OCI-LY1 (cell line): ENCODE data around the gene HECTD3.

Experiments used
- H2AFZ ChIP-seq: fragments of 200-600 bp; sonication (generic), shearing (Covaris generic); 2 replicates; pipeline ENCODE4 v1.6.0; 2014; ENCODE audit warnings: antibody characterized with exemption, mild to moderate bottlenecking, low read length
- H3F3A ChIP-seq: fragments of 200-600 bp; sonication (generic), shearing (Covaris generic); 2 replicates; pipeline ENCODE4 v1.6.0; 2014; ENCODE audit warnings: mild to moderate bottlenecking, antibody characterized with exemption, low read length, moderate library complexity; ENCODE audit not compliant: insufficient read depth
- H3K27ac ChIP-seq: fragments of 200-600 bp; sonication (generic); 2 replicates; pipeline ENCODE4 v1.5.1; 2014; ENCODE audit warnings: low read length, mixed run types, mild to moderate bottlenecking, low read depth; ENCODE audit not compliant: poor library complexity, severe bottlenecking
- H3K27me3 ChIP-seq: fragments of 200-600 bp; sonication (generic); 2 replicates; pipeline ENCODE4 v1.6.0; 2014; ENCODE audit warnings: antibody characterized with exemption, mild to moderate bottlenecking, low read length, moderate library complexity; ENCODE audit not compliant: insufficient read depth
- H3K36me3 ChIP-seq: fragments of 200-600 bp; sonication (generic); 2 replicates; pipeline ENCODE4 v1.6.1; 2014; ENCODE audit warnings: mild to moderate bottlenecking, antibody characterized with exemption, low read length, moderate library complexity, mixed read lengths; ENCODE audit not compliant: insufficient read depth
- H3K4me1 ChIP-seq: fragments of 200-600 bp; sonication (generic); 2 replicates; pipeline ENCODE4 v1.5.1; 2014; ENCODE audit warnings: mild to moderate bottlenecking, low read length, moderate library complexity; ENCODE audit not compliant: insufficient read depth, severe bottlenecking
- H3K4me2 ChIP-seq: fragments of 200-600 bp; sonication (generic), shearing (Covaris generic); 2 replicates; pipeline ENCODE4 v1.6.1; 2014; ENCODE audit warnings: low read length
- H3K4me3 ChIP-seq: fragments of 200-600 bp; sonication (generic); 2 replicates; pipeline ENCODE4 v1.5.1; 2014; ENCODE audit warnings: low read length, low read depth, mild to moderate bottlenecking, mixed read lengths; ENCODE audit not compliant: poor library complexity, severe bottlenecking
- H3K79me2 ChIP-seq: fragments of 200-600 bp; shearing (Covaris generic); 2 replicates; pipeline ENCODE4 v1.6.1; 2016; ENCODE audit warnings: mixed run types, low read length, mixed read lengths; ENCODE audit not compliant: insufficient read depth
- H3K9ac ChIP-seq: fragments of 200-600 bp; sonication (generic), shearing (Covaris generic); 2 replicates; pipeline ENCODE4 v1.6.1; 2014; ENCODE audit warnings: mild to moderate bottlenecking, low read length, mixed read lengths
- H3K9me2 ChIP-seq: fragments of 200-600 bp; sonication (generic), shearing (Covaris generic); 2 replicates; pipeline ENCODE4 v1.6.1; 2014; ENCODE audit warnings: low read depth, mild to moderate bottlenecking, low read length, mixed read lengths
- H3K9me3 ChIP-seq: fragments of 200-600 bp; shearing (Covaris generic); 2 replicates; pipeline ENCODE4 v1.6.1; 2014; ENCODE audit warnings: low read length, mixed read lengths
- H4K20me1 ChIP-seq: fragments of 200-600 bp; sonication (generic), shearing (Covaris generic); 2 replicates; pipeline ENCODE4 v1.6.0; 2016; ENCODE audit warnings: mild to moderate bottlenecking, low read length; ENCODE audit not compliant: insufficient read depth
- EZH2 ChIP-seq: fragments of 200-600 bp; sonication (generic), shearing (Covaris generic); IDR thresholded peaks from 2 replicates; pipeline ENCODE4 v1.8.0; 2017; ENCODE audit warnings: borderline replicate concordance, mixed run types, mild to moderate bottlenecking, antibody characterized with exemption, low read length, moderate library complexity, mixed read lengths
- TF ChIP-seq, protein P1 (sequence below): fragments of 200-600 bp; sonication (generic), shearing (Covaris generic); IDR thresholded peaks from 2 replicates; pipeline ENCODE4 v1.5.1; 2017; ENCODE audit warnings: mild to moderate bottlenecking, antibody characterized with exemption, low read length, moderate library complexity, mixed read lengths

Gene HECTD3

DNA sequence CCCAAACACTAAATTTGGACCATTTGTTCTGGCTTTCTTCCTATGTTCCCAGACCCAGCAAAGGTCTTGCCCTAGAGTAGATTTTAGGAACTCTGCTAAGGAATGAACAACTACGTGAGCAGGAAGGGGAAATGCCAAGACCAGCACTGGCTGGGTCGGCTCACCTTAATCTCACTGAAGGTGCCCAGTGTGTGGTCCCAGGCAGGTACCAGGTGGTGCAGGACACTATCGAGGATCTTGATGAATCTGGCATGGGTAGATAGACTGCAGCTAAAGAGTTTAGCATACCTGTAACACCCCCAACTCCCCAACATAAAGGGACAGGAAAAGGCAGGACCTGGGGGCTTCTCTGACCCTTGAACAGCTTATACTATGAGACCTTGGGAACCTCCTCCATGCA, 3.0 kb downstream of the HECTD3 start:
- H3K27me3 ChIP-seq, result no peaks in the 10 kb centered on the region
- H3K4me1 ChIP-seq, result peaks cover 23% of the 10 kb centered on the region
- H3F3A ChIP-seq, result no peaks in the 10 kb centered on the region
- TF ChIP-seq, protein P1, sequence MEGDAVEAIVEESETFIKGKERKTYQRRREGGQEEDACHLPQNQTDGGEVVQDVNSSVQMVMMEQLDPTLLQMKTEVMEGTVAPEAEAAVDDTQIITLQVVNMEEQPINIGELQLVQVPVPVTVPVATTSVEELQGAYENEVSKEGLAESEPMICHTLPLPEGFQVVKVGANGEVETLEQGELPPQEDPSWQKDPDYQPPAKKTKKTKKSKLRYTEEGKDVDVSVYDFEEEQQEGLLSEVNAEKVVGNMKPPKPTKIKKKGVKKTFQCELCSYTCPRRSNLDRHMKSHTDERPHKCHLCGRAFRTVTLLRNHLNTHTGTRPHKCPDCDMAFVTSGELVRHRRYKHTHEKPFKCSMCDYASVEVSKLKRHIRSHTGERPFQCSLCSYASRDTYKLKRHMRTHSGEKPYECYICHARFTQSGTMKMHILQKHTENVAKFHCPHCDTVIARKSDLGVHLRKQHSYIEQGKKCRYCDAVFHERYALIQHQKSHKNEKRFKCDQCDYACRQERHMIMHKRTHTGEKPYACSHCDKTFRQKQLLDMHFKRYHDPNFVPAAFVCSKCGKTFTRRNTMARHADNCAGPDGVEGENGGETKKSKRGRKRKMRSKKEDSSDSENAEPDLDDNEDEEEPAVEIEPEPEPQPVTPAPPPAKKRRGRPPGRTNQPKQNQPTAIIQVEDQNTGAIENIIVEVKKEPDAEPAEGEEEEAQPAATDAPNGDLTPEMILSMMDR, result no peak
- TF ChIP-seq EZH2, result no peak
- H3K4me3 ChIP-seq, result no peak overlapping the region
- H3K9me2 ChIP-seq, result no peaks in the 10 kb centered on the region
- H3K9ac ChIP-seq, result no peak overlapping the region
- no peaks in the 10 kb centered on the region for H3K79me2 ChIP-seq
- H4K20me1 ChIP-seq, result no peaks in the 10 kb centered on the region
- H2AFZ ChIP-seq, result no peak overlapping the region
- no peak overlapping the region for H3K4me2 ChIP-seq
- peaks cover 53% of the 10 kb centered on the region for H3K36me3 ChIP-seq
- H3K9me3 ChIP-seq, result no peaks in the 10 kb centered on the region
- no peak overlapping the region for H3K27ac ChIP-seq

DNA sequence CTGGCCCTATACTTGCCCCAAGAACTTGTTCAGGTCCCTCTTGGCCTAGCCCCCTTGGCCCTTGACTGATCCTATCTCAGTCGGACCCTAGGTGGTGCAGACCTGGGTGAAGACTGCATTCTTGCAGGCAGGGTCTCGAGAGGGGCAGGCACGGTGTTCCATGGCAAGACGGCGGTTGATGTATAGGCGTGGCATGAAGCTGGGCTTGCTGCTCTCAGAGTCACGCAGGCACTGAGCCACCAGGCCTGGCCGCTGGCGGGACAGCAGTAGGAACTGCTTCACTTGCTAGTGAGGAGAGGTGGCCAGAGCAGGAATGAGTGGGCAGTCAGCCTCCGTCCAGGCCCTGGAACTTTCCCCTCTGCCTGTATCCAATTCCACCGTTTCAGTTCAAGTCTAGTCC, 3.8 kb downstream of the HECTD3 start:
- Histone ChIP-seq H3K9me3 (no peaks in the 10 kb centered on the region), H3K9ac (no peak overlapping the region), H3K36me3 (peaks cover 61% of the 10 kb centered on the region), H3K27me3 (no peaks in the 10 kb centered on the region), H3K79me2 (no peaks in the 10 kb centered on the region), H3K4me2 (no peak overlapping the region), H2AFZ (no peak overlapping the region), H3K27ac (no peak overlapping the region), H3K4me3 (no peak overlapping the region), H3K4me1 (peaks cover 15% of the 10 kb centered on the region), H3F3A (no peaks in the 10 kb centered on the region), H3K9me2 (no peaks in the 10 kb centered on the region), H4K20me1 (no peaks in the 10 kb centered on the region)
- no peak for TF ChIP-seq EZH2
- TF ChIP-seq, protein P1, result no peak

DNA sequence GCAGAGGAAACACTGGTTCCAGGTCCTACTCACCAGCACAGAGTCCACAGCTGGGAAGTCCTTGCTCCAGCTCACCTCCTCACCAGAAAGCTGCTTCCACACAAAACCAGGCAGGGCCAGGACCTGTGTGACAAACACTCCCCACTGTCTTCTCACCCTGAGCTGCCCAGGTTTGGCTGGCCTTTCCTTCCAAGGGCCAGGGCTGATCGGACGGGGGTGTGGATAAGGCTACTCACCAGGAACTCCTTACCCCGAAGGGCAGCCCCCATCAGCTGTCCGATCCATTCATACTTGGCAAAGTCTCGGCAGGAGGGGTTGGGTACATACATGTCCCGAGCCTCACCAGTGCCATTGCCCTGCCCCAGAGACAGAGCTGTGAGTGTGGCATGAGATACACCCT, 5.4 kb downstream of the HECTD3 start:
- Histone ChIP-seq H3K4me2 (no peak overlapping the region), H3K27ac (no peak overlapping the region), H3K9me2 (no peaks in the 10 kb centered on the region), H2AFZ (no peak overlapping the region), H3K9ac (no peak overlapping the region), H4K20me1 (no peaks in the 10 kb centered on the region), H3K36me3 (peaks cover 66% of the 10 kb centered on the region), H3K79me2 (no peaks in the 10 kb centered on the region), H3K9me3 (no peaks in the 10 kb centered on the region), H3K4me1 (peaks cover 6% of the 10 kb centered on the region), H3K27me3 (no peaks in the 10 kb centered on the region), H3K4me3 (no peak overlapping the region), H3F3A (no peaks in the 10 kb centered on the region)
- TF ChIP-seq, protein P1, result no peak
- no peak for TF ChIP-seq EZH2
